ENCODE measurements around the gene PEX11G. TPM values are rescaled to one million over a fixed set of nuclear protein-coding genes. Genes with fewer than 3 reads are reported as not detected.

Gene PEX11G
- total RNA-seq, 1 experiment from 2014 or later = 2.9 TPM

GRCh38 chr19:7516878-7517277 is 28.0 kb upstream of the PEX11G start:
- POLR2A ChIA-PET = no interaction called here
- peak overlapping the region; percentile 44 to 55 for H3K4me3 ChIP-seq (ENCODE audit: low read depth in 2 of 2, low read length in 2 of 2)
- in situ Hi-C loops (cut with HindIII; ENCODE audit: low pct_unique_long_range_greater_than_20kb, low sequenced_read_pairs) = no loop called here
- no TSS peak for BruUV-seq (replicated peaks)
- intact Hi-C loops (cut with micrococcal nuclease; ENCODE audit: unreplicated experiment) = no loop called here
- no peaks in the 10 kb centered on the region for H3K36me3 ChIP-seq (ENCODE audit: control insufficient read depth, insufficient read depth, low read length)
- peak overlapping the region; percentile 64 for H3K27ac ChIP-seq (ENCODE audit: low read length)
- no peaks in the 10 kb centered on the region for H3K27me3 ChIP-seq (ENCODE audit: control insufficient read depth, insufficient read depth, low read length)
- CTCF ChIA-PET = no interaction called here
- H3K4me1 ChIP-seq (ENCODE audit: control insufficient read depth, insufficient read depth, low read length) = peaks cover 5% of the 10 kb centered on the region
- DNase-seq (ENCODE audit: low read depth, low spot score) (no peak), ATAC-seq (no peak)
- no peaks in the 10 kb centered on the region for H3K9me3 ChIP-seq (ENCODE audit: control insufficient read depth, insufficient read depth, low read depth, low read length)
- no peak for TF ChIP-seq REST (IDR thresholded peaks at IDR 0.05; ENCODE audit: insufficient read depth in 1 of 2, low read depth in 2 of 2, low read length in 1 of 2)
- no peak for TF ChIP-seq SIN3A (IDR thresholded peaks at IDR 0.05; ENCODE audit: borderline replicate concordance, insufficient read depth, low read depth, low read length)
- TF ChIP-seq POLR2AphosphoS5 (IDR thresholded peaks at IDR 0.05; ENCODE audit: low read depth, low read length) = no peak
- no peak for TF ChIP-seq TCF7L2 (IDR thresholded peaks at IDR 0.05; ENCODE audit: low read depth, low read length)
- TF ChIP-seq, protein P1, sequence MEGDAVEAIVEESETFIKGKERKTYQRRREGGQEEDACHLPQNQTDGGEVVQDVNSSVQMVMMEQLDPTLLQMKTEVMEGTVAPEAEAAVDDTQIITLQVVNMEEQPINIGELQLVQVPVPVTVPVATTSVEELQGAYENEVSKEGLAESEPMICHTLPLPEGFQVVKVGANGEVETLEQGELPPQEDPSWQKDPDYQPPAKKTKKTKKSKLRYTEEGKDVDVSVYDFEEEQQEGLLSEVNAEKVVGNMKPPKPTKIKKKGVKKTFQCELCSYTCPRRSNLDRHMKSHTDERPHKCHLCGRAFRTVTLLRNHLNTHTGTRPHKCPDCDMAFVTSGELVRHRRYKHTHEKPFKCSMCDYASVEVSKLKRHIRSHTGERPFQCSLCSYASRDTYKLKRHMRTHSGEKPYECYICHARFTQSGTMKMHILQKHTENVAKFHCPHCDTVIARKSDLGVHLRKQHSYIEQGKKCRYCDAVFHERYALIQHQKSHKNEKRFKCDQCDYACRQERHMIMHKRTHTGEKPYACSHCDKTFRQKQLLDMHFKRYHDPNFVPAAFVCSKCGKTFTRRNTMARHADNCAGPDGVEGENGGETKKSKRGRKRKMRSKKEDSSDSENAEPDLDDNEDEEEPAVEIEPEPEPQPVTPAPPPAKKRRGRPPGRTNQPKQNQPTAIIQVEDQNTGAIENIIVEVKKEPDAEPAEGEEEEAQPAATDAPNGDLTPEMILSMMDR (IDR thresholded peaks at IDR 0.05) = no peak

DNA sequence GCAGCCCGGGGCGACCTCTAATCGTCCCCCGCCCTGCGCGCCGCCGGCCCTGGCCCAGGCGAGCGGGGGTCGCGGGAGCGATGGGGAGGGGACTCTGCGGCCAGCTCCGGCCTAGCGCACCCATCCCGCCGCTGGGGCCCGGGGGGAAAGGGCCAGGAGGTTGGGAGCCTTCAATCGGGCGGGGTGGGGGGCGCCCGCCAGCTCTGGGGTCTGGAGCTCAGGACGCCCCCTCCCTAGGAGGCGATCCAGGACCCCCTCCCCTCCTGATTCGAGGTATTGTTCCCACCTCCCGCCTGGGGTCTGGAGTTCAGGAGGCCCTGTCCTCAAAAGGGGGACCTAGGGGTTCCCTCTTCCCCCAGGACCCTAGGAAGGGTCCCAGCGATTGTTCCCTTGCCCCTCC is 27.5 kb upstream of the PEX11G start:
- intact Hi-C loops (cut with micrococcal nuclease; ENCODE audit: unreplicated experiment) (no loop called here), in situ Hi-C loops (cut with HindIII; ENCODE audit: low pct_unique_long_range_greater_than_20kb, low sequenced_read_pairs) (no loop called here)
- ChIA-PET CTCF (no interaction called here), POLR2A (no interaction called here)
- H3K27ac ChIP-seq (ENCODE audit: low read length) = peak overlapping the region; percentile 64
- no TSS peak for BruUV-seq (replicated peaks)
- no peaks in the 10 kb centered on the region for H3K27me3 ChIP-seq (ENCODE audit: control insufficient read depth, insufficient read depth, low read length)
- no peaks in the 10 kb centered on the region for H3K36me3 ChIP-seq (ENCODE audit: control insufficient read depth, insufficient read depth, low read length)
- TF ChIP-seq SIN3A (IDR thresholded peaks at IDR 0.05; ENCODE audit: borderline replicate concordance, insufficient read depth, low read depth, low read length) (no peak), TCF7L2 (IDR thresholded peaks at IDR 0.05; ENCODE audit: low read depth, low read length) (no peak), REST (IDR thresholded peaks at IDR 0.05; ENCODE audit: insufficient read depth in 1 of 2, low read depth in 2 of 2, low read length in 1 of 2) (no peak), POLR2AphosphoS5 (IDR thresholded peaks at IDR 0.05; ENCODE audit: low read depth, low read length) (no peak)
- TF ChIP-seq, protein P1 (IDR thresholded peaks at IDR 0.05) = no peak
- no peaks in the 10 kb centered on the region for H3K9me3 ChIP-seq (ENCODE audit: control insufficient read depth, insufficient read depth, low read depth, low read length)
- H3K4me3 ChIP-seq (ENCODE audit: low read depth in 2 of 2, low read length in 2 of 2) = peak overlapping the region; percentile 44 to 55
- H3K4me1 ChIP-seq (ENCODE audit: control insufficient read depth, insufficient read depth, low read length) = peaks cover 5% of the 10 kb centered on the region
- no peak for DNase-seq (ENCODE audit: low read depth, low spot score)
- ATAC-seq = no peak
